ENCODE data around the gene TRPV5.

TRPV5 gene

GRCh38 chr7:142934056-142934455 lies 510 bp upstream of the TRPV5 start:
- TF ChIP-seq CTCF (IDR thresholded peaks at IDR 0.05; ENCODE audit: low read depth, low read length): no peak
- DNase-seq (ENCODE audit: low read depth in 2 of 2): no peak
- H3K4me3 ChIP-seq (replicated peaks in 1 of 2; ENCODE audit: low read depth in 2 of 2, low read length in 2 of 2): no peak overlapping the region

- H3K4me3 ChIP-seq (replicated peaks in 1 of 2; ENCODE audit: low read depth in 2 of 2, low read length in 2 of 2): no peak overlapping the region
- no peak for TF ChIP-seq CTCF (IDR thresholded peaks at IDR 0.05; ENCODE audit: low read depth, low read length)
Measured at GRCh38 chr7:142933092-142933475, 462 bp downstream of the TRPV5 start.

GRCh38 chr7:142932386-142933091 lies 1.0 kb downstream of the TRPV5 start:
- no peak for DNase-seq (ENCODE audit: low read depth in 2 of 2)
- no peak for TF ChIP-seq CTCF (IDR thresholded peaks at IDR 0.05; ENCODE audit: low read depth, low read length)
- no peak overlapping the region for H3K4me3 ChIP-seq (replicated peaks in 1 of 2; ENCODE audit: low read depth in 2 of 2, low read length in 2 of 2)

More at GRCh38 chr7:142933092-142933475, 462 bp downstream of the TRPV5 start:
- no peak for DNase-seq (ENCODE audit: low read depth in 2 of 2)

- no peak for TF ChIP-seq CTCF (IDR thresholded peaks at IDR 0.05; ENCODE audit: low read depth, low read length)
- no peak overlapping the region for H3K4me3 ChIP-seq (replicated peaks in 1 of 2; ENCODE audit: low read depth in 2 of 2, low read length in 2 of 2)
Measured at GRCh38 chr7:142930126-142930730, 3.3 kb downstream of the TRPV5 start.

GRCh38 chr7:142927949-142928348 lies 5.6 kb downstream of the TRPV5 start:
- TF ChIP-seq CTCF (IDR thresholded peaks at IDR 0.05; ENCODE audit: low read depth, low read length): no peak
- no peak overlapping the region for H3K4me3 ChIP-seq (replicated peaks in 1 of 2; ENCODE audit: low read depth in 2 of 2, low read length in 2 of 2)
- no peak for DNase-seq (ENCODE audit: low read depth in 2 of 2)

More at GRCh38 chr7:142930126-142930730, 3.3 kb downstream of the TRPV5 start:
- DNase-seq (ENCODE audit: low read depth in 2 of 2): no peak

- DNase-seq (ENCODE audit: low read depth in 2 of 2): no peak
- TF ChIP-seq CTCF (IDR thresholded peaks at IDR 0.05; ENCODE audit: low read depth, low read length): no peak
- H3K4me3 ChIP-seq (replicated peaks in 1 of 2; ENCODE audit: low read depth in 2 of 2, low read length in 2 of 2): no peak overlapping the region
Measured at GRCh38 chr7:142927085-142927745, 6.3 kb downstream of the TRPV5 start.

All from cardiac fibroblast (primary cell).